H7 (cell line): ENCODE measurements around the gene RAB40B. TPM values are rescaled to one million over a fixed set of nuclear protein-coding genes. Genes with fewer than 3 reads are reported as not detected.
A peak's percentile ranks its signal among the peaks of the same experiment; 100 is the strongest.

Source experiments
- DNase-seq: peaks from one replicate; pipeline ENCODE4 v3.0.0; 2012
- H3K27me3 ChIP-seq: 2 replicates; pipeline ENCODE4 v1.6.0; 2011; ENCODE audit warnings: mild to moderate bottlenecking, low read length; ENCODE audit not compliant: control insufficient read depth, insufficient read depth
- H3K36me3 ChIP-seq: replicated peaks from 2 replicates; pipeline ENCODE4 v1.5.1; 2011; ENCODE audit warnings: low read length; ENCODE audit not compliant: control insufficient read depth, insufficient read depth
- H3K4me3 ChIP-seq: 2 replicates; pipeline ENCODE4 v1.5.1; 2011; ENCODE audit warnings: low read depth, mild to moderate bottlenecking, control low read depth, low read length, moderate library complexity; ENCODE audit not compliant: insufficient read depth
- total RNA-seq: library from RNA; depleted of rRNA; stranded (reverse); fragments of >200 nt; shearing (Covaris generic); gene quantifications from 2 replicates; pipeline ENCODE4 v1.2.3, GENCODE V29; 2014

The RAB40B gene
- total RNA-seq, 1 experiment from 2014 or later, result 1.7 TPM

GRCh38 chr17:82723169-82723807 is 24.8 kb upstream of the RAB40B start:
- Histone ChIP-seq H3K4me3 (no peak overlapping the region), H3K36me3 (peaks cover 7% of the 10 kb centered on the region), H3K27me3 (no peaks in the 10 kb centered on the region)
- DNase-seq, result no peak

DNA sequence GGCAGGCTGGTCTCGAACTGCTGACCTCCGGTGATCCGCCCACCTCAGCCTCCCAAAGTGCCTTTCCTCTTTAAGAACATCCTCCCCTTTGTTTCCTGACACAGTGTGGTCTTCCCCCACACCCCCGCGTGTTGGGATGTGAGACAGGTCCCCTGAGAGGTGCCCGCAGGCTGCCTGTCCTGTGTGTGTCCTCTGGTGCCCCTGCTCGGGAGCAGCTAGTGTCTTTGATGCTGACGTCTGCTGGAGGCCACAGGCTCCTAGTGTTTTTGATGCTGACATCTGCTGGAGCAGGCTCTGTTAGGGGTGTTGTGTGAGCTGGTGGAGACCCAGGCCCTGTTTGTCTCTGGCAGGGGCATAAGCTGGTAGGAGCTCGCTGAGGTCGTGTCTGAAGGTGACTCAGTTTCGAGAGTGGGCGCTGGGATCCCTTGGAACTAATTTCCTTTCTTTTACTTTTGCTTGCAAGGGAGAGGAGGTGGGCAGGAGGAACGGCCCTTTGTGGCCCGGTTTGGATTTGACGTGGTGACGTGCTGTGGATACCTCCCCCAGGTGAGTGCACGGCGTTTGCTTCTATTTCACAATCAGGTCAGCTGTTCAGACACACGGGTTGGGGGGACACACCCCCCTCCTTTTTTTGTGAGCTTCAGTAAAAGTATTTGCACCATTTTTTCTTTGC is 24.0 kb upstream of the RAB40B start:
- H3K27me3 ChIP-seq, result no peaks in the 10 kb centered on the region
- peaks cover 5% of the 10 kb centered on the region for H3K36me3 ChIP-seq
- no peak overlapping the region for H3K4me3 ChIP-seq

GRCh38 chr17:82720204-82720603 is 21.7 kb upstream of the RAB40B start:
- Histone ChIP-seq H3K36me3 (peaks cover 3% of the 10 kb centered on the region; the same call in 1 of the 2 replicates), H3K27me3 (peaks cover 7% of the 10 kb centered on the region; the same call in 1 of the 2 replicates), H3K4me3 (no peak overlapping the region)
- DNase-seq, result no peak

More for the DNA sequence above, 24.0 kb upstream of the RAB40B start:
- DNase-seq, result no peak

DNA sequence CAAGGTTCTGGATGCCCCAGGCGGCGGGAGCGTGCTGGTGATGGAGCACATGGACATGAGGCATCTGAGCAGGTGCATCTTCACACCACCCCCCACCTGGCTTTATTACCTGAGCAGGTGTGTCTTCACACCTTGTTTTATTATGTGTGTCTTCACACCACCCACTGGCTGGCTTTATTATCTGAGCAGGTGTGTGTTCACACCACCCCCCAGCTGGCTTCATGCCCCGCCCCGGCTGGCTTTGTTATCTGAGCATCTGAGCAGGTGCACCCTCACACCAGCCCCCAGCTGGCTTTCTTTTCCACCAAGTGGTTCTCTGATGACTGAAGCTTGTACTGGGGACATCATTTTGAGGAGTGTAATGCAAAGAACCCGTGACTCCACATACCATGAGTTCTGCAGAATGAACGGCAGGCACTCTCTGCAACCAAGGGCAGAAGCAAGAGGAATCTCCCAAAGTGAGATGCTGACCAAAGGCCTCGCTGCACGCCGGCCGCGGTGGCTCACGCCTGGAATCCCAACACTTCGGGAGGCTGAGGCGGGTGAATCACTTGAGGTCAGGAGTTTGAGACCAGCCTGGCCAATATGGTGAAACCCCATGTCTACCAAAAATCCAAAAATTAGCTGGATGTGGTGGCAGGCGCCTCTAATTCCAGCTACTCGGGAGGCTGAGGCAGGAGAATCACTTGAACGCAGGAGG is 20.6 kb upstream of the RAB40B start:
- no peak overlapping the region for H3K4me3 ChIP-seq
- H3K36me3 ChIP-seq, result peaks cover 3% of the 10 kb centered on the region; the same call in 1 of the 2 replicates
- H3K27me3 ChIP-seq, result peaks cover 7% of the 10 kb centered on the region; the same call in 1 of the 2 replicates
- no peak for DNase-seq

DNA sequence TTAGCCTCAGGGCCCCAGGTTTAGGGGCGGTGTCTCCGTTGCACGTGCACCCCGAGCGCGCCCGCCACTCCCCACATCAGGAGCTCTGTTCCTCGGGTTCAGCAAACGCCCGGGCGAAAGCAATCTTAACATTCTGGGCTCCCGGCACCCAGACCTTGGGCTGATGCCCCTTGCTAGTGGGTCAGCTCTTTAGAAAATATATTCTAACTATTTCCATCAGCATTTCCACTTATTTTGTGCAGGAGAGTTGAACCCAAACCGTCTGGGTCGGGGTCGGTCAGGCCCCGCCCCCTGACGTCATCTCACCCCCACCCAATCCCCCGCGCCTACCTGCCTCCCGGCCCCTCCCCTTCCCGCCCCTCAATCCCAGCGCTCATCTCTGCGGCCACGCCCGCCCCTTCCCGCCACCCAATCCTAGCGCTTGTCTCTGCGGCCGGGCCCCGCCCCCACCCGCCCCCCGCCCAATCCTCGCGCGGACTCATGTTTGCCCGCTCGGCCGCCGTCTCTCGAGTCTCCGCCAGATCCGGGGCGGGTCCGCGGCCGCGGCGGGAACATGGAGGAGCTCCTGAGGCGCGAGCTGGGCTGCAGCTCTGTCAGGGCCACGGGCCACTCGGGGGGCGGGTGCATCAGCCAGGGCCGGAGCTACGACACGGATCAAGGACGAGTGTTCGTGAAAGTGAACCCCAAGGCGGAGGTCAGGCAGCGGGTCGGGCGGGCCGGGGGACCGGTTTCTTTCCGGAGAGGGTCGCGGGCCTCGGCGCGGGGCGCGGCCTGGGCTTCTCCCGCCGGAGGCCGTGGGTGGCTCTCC is 17.9 kb upstream of the RAB40B start, which contains the start of gene FN3KRP:
TSS of gene FN3KRP (plus strand) at position 504 of the 808 bp plus-strand sequence. CDS start at position 554, 50 bp downstream.
- Histone ChIP-seq H3K4me3 (peak within 1 kb of the TSS; percentile 83), H3K36me3 (0 out of 2 replicates have a peak, but pooled peaks cover 1% of the 10 kb centered on the region), H3K27me3 (peaks cover 7% of the 10 kb centered on the region; the same call in 1 of the 2 replicates)
- peak; percentile 100 for DNase-seq

- Histone ChIP-seq H3K4me3 (no peak overlapping the region), H3K36me3 (no peaks in the 10 kb centered on the region), H3K27me3 (peaks cover 7% of the 10 kb centered on the region; the same call in 1 of the 2 replicates)
- DNase-seq, result no peak
These were observed 14.7 kb upstream of the RAB40B start for GRCh38 chr17:82713071-82713723.

GRCh38 chr17:82710499-82711232 is 12.2 kb upstream of the RAB40B start:
- no peaks in the 10 kb centered on the region for H3K36me3 ChIP-seq
- peaks cover 1% of the 10 kb centered on the region; the same call in 1 of the 2 replicates for H3K27me3 ChIP-seq
- DNase-seq, result peak; percentile 84
- no peak overlapping the region for H3K4me3 ChIP-seq

GRCh38 chr17:82709676-82710498 is 11.4 kb upstream of the RAB40B start:
- no peak for DNase-seq
- no peaks in the 10 kb centered on the region for H3K36me3 ChIP-seq
- H3K27me3 ChIP-seq, result no peaks in the 10 kb centered on the region
- no peak overlapping the region for H3K4me3 ChIP-seq

- Histone ChIP-seq H3K36me3 (no peaks in the 10 kb centered on the region), H3K4me3 (no peak overlapping the region), H3K27me3 (no peaks in the 10 kb centered on the region)
- peak; percentile 88 for DNase-seq
These were observed 10.7 kb upstream of the RAB40B start for GRCh38 chr17:82709024-82709675.

DNA sequence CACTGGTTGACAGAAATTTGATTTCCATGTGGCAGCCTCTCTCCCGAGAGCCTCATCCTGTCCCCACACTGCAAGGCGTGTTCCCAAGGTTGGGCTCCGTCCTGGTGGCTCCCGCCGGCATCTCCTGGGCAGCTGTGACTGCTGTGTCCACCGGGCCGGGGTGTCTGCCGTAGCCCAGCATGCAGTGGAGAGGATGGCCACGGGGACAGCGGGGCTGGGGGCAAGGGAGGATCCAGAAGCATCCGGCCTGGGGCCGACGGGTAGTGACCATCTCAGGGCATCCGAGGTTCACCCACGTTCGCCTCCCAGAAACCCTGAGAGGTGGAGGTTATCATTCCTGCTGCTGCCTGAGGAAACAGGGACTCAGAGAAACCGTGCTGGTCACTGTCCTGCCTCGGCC is 7.3 kb upstream of the RAB40B start:
- DNase-seq, result no peak
- Histone ChIP-seq H3K27me3 (no peaks in the 10 kb centered on the region; the same call in 1 of the 2 replicates), H3K36me3 (no peaks in the 10 kb centered on the region), H3K4me3 (no peak overlapping the region)

GRCh38 chr17:82704886-82705285 is 6.4 kb upstream of the RAB40B start:
- Histone ChIP-seq H3K4me3 (no peak overlapping the region), H3K27me3 (peaks cover 4% of the 10 kb centered on the region; the same call in 1 of the 2 replicates), H3K36me3 (no peaks in the 10 kb centered on the region)
- no peak for DNase-seq
